C4-2B (cell line): ENCODE data around the gene UGT1A3.

Experiments
- ZFX ChIP-seq: fragments of 450-650 bp; IDR thresholded peaks from 2 replicates; pipeline ENCODE4 v1.6.1; 2017
- TF ChIP-seq, protein P1 (sequence below): fragments of 450-650 bp; conservative IDR thresholded peaks from 2 replicates; pipeline ENCODE4 v1.5.1; 2017; ENCODE audit warnings: mild to moderate bottlenecking

DNA sequence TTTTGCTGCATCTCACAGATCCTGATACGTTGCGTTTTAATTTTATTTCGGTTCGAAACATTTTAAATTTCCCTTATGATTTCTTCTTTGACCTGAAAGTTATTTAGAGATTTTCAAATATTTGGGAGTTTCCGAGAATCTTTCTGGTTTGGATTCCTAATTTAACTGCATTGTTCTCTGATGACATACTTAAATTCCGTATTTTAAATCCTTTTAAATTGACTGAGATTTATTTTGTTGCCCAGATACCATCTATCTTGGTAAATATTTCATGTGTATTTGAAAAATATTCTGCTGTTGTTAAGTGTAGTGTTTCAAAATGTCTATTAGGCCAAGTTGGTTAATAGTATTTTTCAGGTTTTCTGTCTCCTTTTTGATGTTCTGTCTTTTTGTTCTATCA is 87.0 kb downstream of the UGT1A3 start:
- TF ChIP-seq, protein P1, sequence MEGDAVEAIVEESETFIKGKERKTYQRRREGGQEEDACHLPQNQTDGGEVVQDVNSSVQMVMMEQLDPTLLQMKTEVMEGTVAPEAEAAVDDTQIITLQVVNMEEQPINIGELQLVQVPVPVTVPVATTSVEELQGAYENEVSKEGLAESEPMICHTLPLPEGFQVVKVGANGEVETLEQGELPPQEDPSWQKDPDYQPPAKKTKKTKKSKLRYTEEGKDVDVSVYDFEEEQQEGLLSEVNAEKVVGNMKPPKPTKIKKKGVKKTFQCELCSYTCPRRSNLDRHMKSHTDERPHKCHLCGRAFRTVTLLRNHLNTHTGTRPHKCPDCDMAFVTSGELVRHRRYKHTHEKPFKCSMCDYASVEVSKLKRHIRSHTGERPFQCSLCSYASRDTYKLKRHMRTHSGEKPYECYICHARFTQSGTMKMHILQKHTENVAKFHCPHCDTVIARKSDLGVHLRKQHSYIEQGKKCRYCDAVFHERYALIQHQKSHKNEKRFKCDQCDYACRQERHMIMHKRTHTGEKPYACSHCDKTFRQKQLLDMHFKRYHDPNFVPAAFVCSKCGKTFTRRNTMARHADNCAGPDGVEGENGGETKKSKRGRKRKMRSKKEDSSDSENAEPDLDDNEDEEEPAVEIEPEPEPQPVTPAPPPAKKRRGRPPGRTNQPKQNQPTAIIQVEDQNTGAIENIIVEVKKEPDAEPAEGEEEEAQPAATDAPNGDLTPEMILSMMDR = no peak
- TF ChIP-seq ZFX = no peak
